ENCODE measurements around the gene HNRNPF. TPM values are rescaled to one million over a fixed set of nuclear protein-coding genes. Genes with fewer than 3 reads are reported as not detected.

The HNRNPF gene
- total RNA-seq, 2 experiments from 2014 or later = 86.5 to 87.9 TPM

GRCh38 chr10:43350156-43350555 lies 58.8 kb downstream of the HNRNPF start:
- no peak overlapping the region for H3K27ac Mint-ChIP-seq
- Histone ChIP-seq H3K36me3 (ENCODE audit: insufficient read depth, low read length) (no peaks in the 10 kb centered on the region), H3K27ac (ENCODE audit: low read depth in 1 of 2, low read length in 2 of 2) (no peak overlapping the region), H3K27me3 (ENCODE audit: control insufficient read depth in 1 of 2, insufficient read depth in 2 of 2, low read length in 2 of 2) (peaks cover 9 to 13% of the 10 kb centered on the region in 2 experiments), H3K4me3 (ENCODE audit: low read length) (no peak overlapping the region), H3K9me3 (ENCODE audit: control insufficient read depth in 1 of 2, insufficient read depth in 1 of 2, low read length in 2 of 2) (no peaks in the 10 kb centered on the region), H3K4me1 (ENCODE audit: insufficient read depth, low read length) (peaks cover 24% of the 10 kb centered on the region)
- peaks cover 10% of the 10 kb centered on the region for H3K4me1 Mint-ChIP-seq (ENCODE audit: low read depth)
- TF ChIP-seq, protein P1, sequence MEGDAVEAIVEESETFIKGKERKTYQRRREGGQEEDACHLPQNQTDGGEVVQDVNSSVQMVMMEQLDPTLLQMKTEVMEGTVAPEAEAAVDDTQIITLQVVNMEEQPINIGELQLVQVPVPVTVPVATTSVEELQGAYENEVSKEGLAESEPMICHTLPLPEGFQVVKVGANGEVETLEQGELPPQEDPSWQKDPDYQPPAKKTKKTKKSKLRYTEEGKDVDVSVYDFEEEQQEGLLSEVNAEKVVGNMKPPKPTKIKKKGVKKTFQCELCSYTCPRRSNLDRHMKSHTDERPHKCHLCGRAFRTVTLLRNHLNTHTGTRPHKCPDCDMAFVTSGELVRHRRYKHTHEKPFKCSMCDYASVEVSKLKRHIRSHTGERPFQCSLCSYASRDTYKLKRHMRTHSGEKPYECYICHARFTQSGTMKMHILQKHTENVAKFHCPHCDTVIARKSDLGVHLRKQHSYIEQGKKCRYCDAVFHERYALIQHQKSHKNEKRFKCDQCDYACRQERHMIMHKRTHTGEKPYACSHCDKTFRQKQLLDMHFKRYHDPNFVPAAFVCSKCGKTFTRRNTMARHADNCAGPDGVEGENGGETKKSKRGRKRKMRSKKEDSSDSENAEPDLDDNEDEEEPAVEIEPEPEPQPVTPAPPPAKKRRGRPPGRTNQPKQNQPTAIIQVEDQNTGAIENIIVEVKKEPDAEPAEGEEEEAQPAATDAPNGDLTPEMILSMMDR (IDR thresholded peaks at IDR 0.05) = no peak
- CTCF ChIA-PET = interaction anchor here (1.0 kb wide), 1 partner anchor 57 kb away, joined by 5 read pairs; no protein-coding TSS in a partner anchor
- H3K4me3 Mint-ChIP-seq = no peak overlapping the region
- no peaks in the 10 kb centered on the region for H3K36me3 Mint-ChIP-seq (ENCODE audit: low read depth)
- ATAC-seq (ENCODE audit: poor library complexity) = no peak
- peaks cover 18% of the 10 kb centered on the region for H3K27me3 Mint-ChIP-seq
- DNase-seq = no peak
- POLR2A ChIA-PET = interaction anchor here (3.5 kb wide), 1 partner anchor 57 kb away, joined by 15 read pairs; no protein-coding TSS in a partner anchor
- no peaks in the 10 kb centered on the region for H3K9me3 Mint-ChIP-seq
- intact Hi-C loops (cut with DNase I, micrococcal nuclease) = no loop called here

GRCh38 chr10:43348511-43349312 lies 60.3 kb downstream of the HNRNPF start:
- Histone ChIP-seq H3K27ac (ENCODE audit: low read depth in 1 of 2, low read length in 2 of 2) (no peak overlapping the region), H3K9me3 (ENCODE audit: control insufficient read depth in 1 of 2, insufficient read depth in 1 of 2, low read length in 2 of 2) (no peaks in the 10 kb centered on the region), H3K4me1 (ENCODE audit: insufficient read depth, low read length) (peaks cover 35% of the 10 kb centered on the region), H3K27me3 (ENCODE audit: control insufficient read depth in 1 of 2, insufficient read depth in 2 of 2, low read length in 2 of 2) (peaks cover 9 to 13% of the 10 kb centered on the region in 2 experiments), H3K4me3 (ENCODE audit: low read length) (no peak overlapping the region), H3K36me3 (ENCODE audit: insufficient read depth, low read length) (no peaks in the 10 kb centered on the region)
- intact Hi-C loops (cut with DNase I, micrococcal nuclease) = loop anchor here (1.0 to 5.0 kb wide), 7 partner anchors 16 to 143 kb away; no protein-coding TSS in a partner anchor
- ChIA-PET POLR2A (interaction anchor here (0.6 to 3.5 kb wide), 6 partner anchors 13 to 83 kb away, joined by 3 to 15 read pairs (median 4); no protein-coding TSS in a partner anchor), CTCF (interaction anchor here (0.5 to 2.2 kb wide), 19 partner anchors 8 to 209 kb away, joined by 3 to 42 read pairs (median 4); no protein-coding TSS in a partner anchor)
- peaks cover 18% of the 10 kb centered on the region for H3K27me3 Mint-ChIP-seq
- DNase-seq (peak; percentile 77 to 94 (median 85)), ATAC-seq (ENCODE audit: poor library complexity) (peak; percentile 100)
- TF ChIP-seq, protein P1 (IDR thresholded peaks at IDR 0.05) = peak; percentile 90
- H3K9me3 Mint-ChIP-seq = no peaks in the 10 kb centered on the region
- no peak overlapping the region for H3K27ac Mint-ChIP-seq
- no peaks in the 10 kb centered on the region for H3K36me3 Mint-ChIP-seq (ENCODE audit: low read depth)
- peaks cover 10% of the 10 kb centered on the region for H3K4me1 Mint-ChIP-seq (ENCODE audit: low read depth)
- H3K4me3 Mint-ChIP-seq = no peak overlapping the region

GRCh38 chr10:43347997-43348396 lies 61.0 kb downstream of the HNRNPF start:
- POLR2A ChIA-PET = interaction anchor here (1.0 to 3.5 kb wide), 5 partner anchors 14 to 82 kb away, joined by 3 to 15 read pairs (median 4); no protein-coding TSS in a partner anchor
- no peak overlapping the region for H3K27ac ChIP-seq (ENCODE audit: low read depth in 1 of 2, low read length in 2 of 2)
- Mint-ChIP-seq H3K27ac (no peak overlapping the region), H3K4me3 (no peak overlapping the region), H3K27me3 (peaks cover 18% of the 10 kb centered on the region), H3K4me1 (ENCODE audit: low read depth) (peaks cover 10% of the 10 kb centered on the region), H3K9me3 (no peaks in the 10 kb centered on the region), H3K36me3 (ENCODE audit: low read depth) (no peaks in the 10 kb centered on the region)
- CTCF ChIA-PET = interaction anchor here (0.6 to 2.2 kb wide), 9 partner anchors 16 to 125 kb away, joined by 3 to 42 read pairs (median 5); no protein-coding TSS in a partner anchor
- TF ChIP-seq, protein P1 (IDR thresholded peaks at IDR 0.05) = no peak
- no peak overlapping the region for H3K4me3 ChIP-seq (ENCODE audit: low read length)
- ATAC-seq (ENCODE audit: poor library complexity) (no peak), DNase-seq (no peak)
- no peaks in the 10 kb centered on the region for H3K9me3 ChIP-seq (ENCODE audit: control insufficient read depth in 1 of 2, insufficient read depth in 1 of 2, low read length in 2 of 2)
- H3K27me3 ChIP-seq (ENCODE audit: control insufficient read depth in 1 of 2, insufficient read depth in 2 of 2, low read length in 2 of 2) = peaks cover 9 to 13% of the 10 kb centered on the region in 2 experiments
- H3K4me1 ChIP-seq (ENCODE audit: insufficient read depth, low read length) = peaks cover 35% of the 10 kb centered on the region
- intact Hi-C loops (cut with DNase I, micrococcal nuclease) = loop anchor here (1.0 to 5.0 kb wide), 7 partner anchors 15 to 143 kb away; no protein-coding TSS in a partner anchor
- H3K36me3 ChIP-seq (ENCODE audit: insufficient read depth, low read length) = no peaks in the 10 kb centered on the region

All from CD4-positive, alpha-beta T cell (primary cell).